Activated CD4-positive, alpha-beta T cell treated with anti-CD3 and anti-CD28 coated beads for 4 hours (primary cell): Measurements from ENCODE around the gene DHRS3.
"Not testable (repeated sequence)": the region's sequence is repeated elsewhere in the genome, so short reads cannot be mapped to it uniquely, and the experiment has no call there.

Experiments
- DNase-seq, 2 donors: peaks; one replicate each; pipeline ENCODE4 v3.0.0-alpha.2; 2020

The DHRS3 gene

GRCh38 chr1:12537294-12537693 lies 80.7 kb downstream of the DHRS3 start:
- no peak for DNase-seq

GRCh38 chr1:12536023-12536639 lies 81.9 kb downstream of the DHRS3 start:
- DNase-seq, result no peak

GRCh38 chr1:12532405-12533315 lies 85.3 kb downstream of the DHRS3 start:
- DNase-seq, result no peak

- DNase-seq, result no peak
These were observed 86.9 kb downstream of the DHRS3 start for GRCh38 chr1:12531179-12531499.

GRCh38 chr1:12530462-12531178 lies 87.4 kb downstream of the DHRS3 start:
- DNase-seq, result no peak

GRCh38 chr1:12529640-12530174 lies 88.3 kb downstream of the DHRS3 start:
- no peak for DNase-seq

GRCh38 chr1:12528021-12528852 lies 89.8 kb downstream of the DHRS3 start:
- no peak for DNase-seq

- no peak for DNase-seq
These were observed 90.4 kb downstream of the DHRS3 start for GRCh38 chr1:12527564-12527963.

- DNase-seq, result no peak
These were observed 92.5 kb downstream of the DHRS3 start for GRCh38 chr1:12525311-12526181.

GRCh38 chr1:12524266-12524665 lies 93.7 kb downstream of the DHRS3 start:
- DNase-seq, result no peak

GRCh38 chr1:12522780-12523179 lies 95.2 kb downstream of the DHRS3 start:
- DNase-seq, result not testable (repeated sequence)

- DNase-seq, result no peak
These were observed 96.9 kb downstream of the DHRS3 start for GRCh38 chr1:12521096-12521495.

GRCh38 chr1:12519693-12520364 lies 98.2 kb downstream of the DHRS3 start:
- DNase-seq, result no peak

GRCh38 chr1:12518931-12519692 lies 98.9 kb downstream of the DHRS3 start:
- DNase-seq, result peak in 1 of 2 donors; percentile 16
